Cardiac fibroblast (primary cell): ENCODE measurements around the gene DOP1B.

ENCODE experiments used
- DNase-seq, 2 donors: peaks; one replicate each; pipeline versions ENCODE4 v3.0.0 to v3.0.0-alpha.2; 2010; ENCODE audit warnings: low read depth in 2 of 2
- H3K4me3 ChIP-seq, 2 donors: replicated peaks in 1 of 2; 1 replicate in 1 of 2; 2 replicates in 1 of 2; pipeline ENCODE4 v1.5.1; 2011; ENCODE audit warnings: low read depth in 2 of 2, low read length in 2 of 2, mild to moderate bottlenecking in 2 of 2, moderate library complexity in 1 of 2
- TF ChIP-seq, protein P1 (sequence below): IDR thresholded peaks from one replicate; pipeline ENCODE4 v1.5.1; 2011; ENCODE audit warnings: low read depth, mild to moderate bottlenecking, low read length, inconsistent platforms

DOP1B gene

GRCh38 chr21:36171336-36171735 lies 14.7 kb downstream of the DOP1B start:
- no peak for DNase-seq
- TF ChIP-seq, protein P1, sequence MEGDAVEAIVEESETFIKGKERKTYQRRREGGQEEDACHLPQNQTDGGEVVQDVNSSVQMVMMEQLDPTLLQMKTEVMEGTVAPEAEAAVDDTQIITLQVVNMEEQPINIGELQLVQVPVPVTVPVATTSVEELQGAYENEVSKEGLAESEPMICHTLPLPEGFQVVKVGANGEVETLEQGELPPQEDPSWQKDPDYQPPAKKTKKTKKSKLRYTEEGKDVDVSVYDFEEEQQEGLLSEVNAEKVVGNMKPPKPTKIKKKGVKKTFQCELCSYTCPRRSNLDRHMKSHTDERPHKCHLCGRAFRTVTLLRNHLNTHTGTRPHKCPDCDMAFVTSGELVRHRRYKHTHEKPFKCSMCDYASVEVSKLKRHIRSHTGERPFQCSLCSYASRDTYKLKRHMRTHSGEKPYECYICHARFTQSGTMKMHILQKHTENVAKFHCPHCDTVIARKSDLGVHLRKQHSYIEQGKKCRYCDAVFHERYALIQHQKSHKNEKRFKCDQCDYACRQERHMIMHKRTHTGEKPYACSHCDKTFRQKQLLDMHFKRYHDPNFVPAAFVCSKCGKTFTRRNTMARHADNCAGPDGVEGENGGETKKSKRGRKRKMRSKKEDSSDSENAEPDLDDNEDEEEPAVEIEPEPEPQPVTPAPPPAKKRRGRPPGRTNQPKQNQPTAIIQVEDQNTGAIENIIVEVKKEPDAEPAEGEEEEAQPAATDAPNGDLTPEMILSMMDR = no peak
- H3K4me3 ChIP-seq = no peak overlapping the region

GRCh38 chr21:36171741-36172331 lies 15.2 kb downstream of the DOP1B start:
- H3K4me3 ChIP-seq = no peak overlapping the region
- DNase-seq = no peak
- TF ChIP-seq, protein P1 = no peak

DNA sequence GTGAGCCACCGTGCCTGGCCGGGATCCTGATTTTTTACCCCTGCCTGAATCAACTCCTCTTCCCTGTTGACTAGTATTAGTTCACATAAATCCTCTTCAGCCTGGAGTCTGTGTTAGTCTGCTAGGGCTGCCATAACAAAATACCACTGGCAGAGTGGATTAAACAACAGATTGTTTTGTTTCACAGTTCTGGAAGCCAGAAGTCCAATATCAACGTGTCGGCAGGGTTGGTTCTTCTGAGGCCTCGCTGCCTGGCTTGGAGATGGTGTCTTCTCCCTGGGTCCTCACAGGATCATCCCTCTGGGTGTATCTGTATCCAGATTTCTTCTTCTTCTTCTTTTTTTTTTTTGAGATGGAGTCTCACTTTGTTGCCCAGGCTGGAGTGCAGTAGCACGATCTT lies 18.2 kb downstream of the DOP1B start:
- DNase-seq = no peak
- TF ChIP-seq, protein P1 = no peak
- no peak overlapping the region for H3K4me3 ChIP-seq

- DNase-seq = no peak
- H3K4me3 ChIP-seq = no peak overlapping the region
- TF ChIP-seq, protein P1 = no peak
Observed at GRCh38 chr21:36175771-36176565, 19.3 kb downstream of the DOP1B start.

GRCh38 chr21:36178349-36178748 lies 21.7 kb downstream of the DOP1B start:
- DNase-seq = no peak
- H3K4me3 ChIP-seq = no peak overlapping the region
- TF ChIP-seq, protein P1 = no peak

- no peak for DNase-seq
- TF ChIP-seq, protein P1 = no peak
- H3K4me3 ChIP-seq = no peak overlapping the region
Observed at GRCh38 chr21:36179145-36179544, 22.5 kb downstream of the DOP1B start.

- DNase-seq = no peak
- TF ChIP-seq, protein P1 = no peak
- no peak overlapping the region for H3K4me3 ChIP-seq
Observed at GRCh38 chr21:36180963-36181362, 24.3 kb downstream of the DOP1B start.
